Stimulated activated naive CD4-positive, alpha-beta T cell treated with Interleukin-2 at 50 U/mL for 16 hours (primary cell): ENCODE measurements around the gene TMED8.
"Not testable (repeated sequence)": the region's sequence is repeated elsewhere in the genome, so short reads cannot be mapped to it uniquely, and the experiment has no call there.

Experiments
- DNase-seq: peaks from one replicate; lab custom pipeline; 2025; lab: John Stamatoyannopoulos, UW

TMED8 gene

DNA sequence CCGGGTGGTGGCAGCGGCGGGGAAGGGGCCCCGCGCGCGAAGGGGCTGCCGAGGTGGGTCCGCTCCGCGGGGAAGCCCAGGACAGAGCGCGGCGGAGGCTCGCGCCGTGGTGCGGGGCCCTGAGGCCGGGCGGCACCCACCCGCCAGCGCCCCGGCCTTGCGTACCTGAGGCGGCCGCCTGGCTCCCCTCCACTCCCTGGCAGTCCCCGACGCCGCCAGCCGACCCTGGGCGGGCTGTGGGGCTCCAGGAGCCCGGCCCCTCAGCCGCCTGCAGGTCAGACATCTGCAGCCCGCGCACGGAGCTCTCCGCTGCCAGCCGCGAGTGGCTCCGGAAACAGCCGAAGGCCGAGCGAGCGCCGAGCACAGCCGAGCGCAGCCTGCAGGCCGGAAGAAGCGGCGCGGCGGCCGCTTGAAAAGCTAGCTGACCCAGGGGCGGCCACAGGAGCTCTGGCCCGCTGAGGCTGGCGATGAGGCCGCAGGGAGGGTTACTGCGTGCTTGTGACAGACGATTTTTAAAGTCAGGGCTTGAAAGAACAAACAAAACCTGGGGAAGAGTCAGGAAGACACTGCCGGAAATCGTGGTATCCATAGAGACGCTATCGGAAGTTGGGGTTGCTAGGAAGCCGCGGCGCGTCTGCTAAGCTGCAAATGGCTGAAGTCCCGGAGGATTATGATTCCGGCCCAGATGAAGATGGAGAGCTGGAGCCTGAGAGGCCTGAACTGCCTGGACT, at the start of gene TMED8, which contains the start of gene SAMD15:
Gene TMED8, minus strand, starts transcription at position 324 of the 731 bp plus-strand sequence. Its CDS starts 41 bp downstream, at position 283.
Gene SAMD15, plus strand, starts transcription at position 609 of the 731 bp plus-strand sequence. Its CDS starts 40 bp downstream, at position 649.
- peak; percentile 81 for DNase-seq

DNA sequence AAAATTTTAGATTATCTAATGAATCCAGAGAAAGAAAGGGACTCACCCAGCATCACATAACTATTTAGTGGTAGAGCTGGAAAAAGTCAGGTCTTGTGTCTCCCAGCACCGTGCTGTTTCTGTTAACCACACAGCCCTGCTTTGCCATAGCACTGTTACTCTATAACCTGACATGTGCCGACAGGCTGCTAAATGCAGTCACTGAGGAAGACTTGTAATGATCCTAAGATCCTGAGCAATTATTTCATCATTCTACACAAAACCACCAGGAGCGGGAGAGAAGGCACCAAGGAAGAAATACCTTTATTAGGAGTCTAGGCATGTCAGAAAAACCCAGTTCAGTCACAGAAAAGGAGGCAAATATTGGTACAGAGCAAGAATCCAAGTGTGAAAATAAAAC, 49.5 kb upstream of the TMED8 start:
- DNase-seq: no peak

- DNase-seq: no peak
Measured at GRCh38 chr14:77424862-77425261, 48.0 kb upstream of the TMED8 start.

DNA sequence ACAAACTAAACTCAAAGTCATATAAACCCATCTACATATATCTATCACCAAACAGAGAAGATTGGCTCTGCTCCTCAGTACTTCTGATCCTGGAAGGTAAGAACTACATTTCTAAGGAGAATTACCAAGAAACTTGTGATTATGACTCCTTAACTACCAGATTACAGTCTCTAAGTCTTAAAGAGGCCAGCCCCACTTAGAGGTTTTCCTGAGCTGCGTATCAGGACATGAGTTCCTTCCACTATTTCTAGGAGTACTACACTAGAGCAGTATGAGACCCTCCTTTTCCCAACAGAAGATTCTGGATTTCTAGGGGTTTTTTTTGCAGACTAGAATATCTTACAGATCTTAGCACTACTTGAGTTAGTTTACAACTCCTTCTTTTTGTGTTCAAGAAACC, 46.5 kb upstream of the TMED8 start, which contains the start of gene NOXRED1:
Gene NOXRED1, minus strand, starts transcription at position 101 of the 400 bp plus-strand sequence. CDS start 634 bp downstream, outside the sequence.
- no peak for DNase-seq

GRCh38 chr14:77421201-77421600, 44.3 kb upstream of the TMED8 start:
- no peak for DNase-seq

DNA sequence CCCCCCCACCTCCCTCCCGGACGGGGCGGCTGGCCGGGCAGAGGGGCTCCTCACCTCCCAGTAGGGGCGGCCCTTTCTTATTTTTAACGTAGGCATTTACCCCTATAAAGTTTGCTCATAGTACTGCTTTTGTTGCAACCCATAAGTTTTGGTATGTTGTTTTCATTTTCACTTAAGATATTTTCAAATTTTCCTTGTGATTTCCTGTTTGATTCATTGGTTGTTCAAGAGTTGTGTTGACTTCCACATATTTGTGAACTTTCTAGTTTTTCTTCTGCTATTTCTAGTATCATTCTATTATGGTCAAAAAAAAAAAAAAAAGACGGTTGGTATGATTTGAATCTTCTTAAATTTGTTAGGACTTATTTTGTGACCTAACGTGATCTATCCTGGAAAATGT, 39.9 kb upstream of the TMED8 start:
- DNase-seq: no peak

DNA sequence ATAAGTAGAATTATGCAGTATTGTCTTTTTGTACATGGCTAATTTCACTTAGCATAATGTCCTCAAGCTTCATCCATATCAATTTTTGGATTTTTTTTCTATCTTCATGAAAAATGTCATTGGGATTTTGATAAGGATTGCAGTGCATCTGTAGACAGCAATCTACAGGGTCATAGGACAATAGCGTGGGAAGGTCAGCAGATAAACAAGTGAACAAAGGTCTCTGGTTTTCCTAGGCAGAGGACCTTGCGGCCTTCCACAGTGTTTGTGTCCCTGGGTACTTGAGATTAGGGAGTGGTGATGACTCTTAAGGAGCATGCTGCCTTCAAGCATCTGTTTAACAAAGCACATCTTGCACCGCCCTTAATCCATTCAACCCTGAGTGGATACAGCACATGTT, 39.2 kb upstream of the TMED8 start:
- DNase-seq: not testable (repeated sequence)

DNA sequence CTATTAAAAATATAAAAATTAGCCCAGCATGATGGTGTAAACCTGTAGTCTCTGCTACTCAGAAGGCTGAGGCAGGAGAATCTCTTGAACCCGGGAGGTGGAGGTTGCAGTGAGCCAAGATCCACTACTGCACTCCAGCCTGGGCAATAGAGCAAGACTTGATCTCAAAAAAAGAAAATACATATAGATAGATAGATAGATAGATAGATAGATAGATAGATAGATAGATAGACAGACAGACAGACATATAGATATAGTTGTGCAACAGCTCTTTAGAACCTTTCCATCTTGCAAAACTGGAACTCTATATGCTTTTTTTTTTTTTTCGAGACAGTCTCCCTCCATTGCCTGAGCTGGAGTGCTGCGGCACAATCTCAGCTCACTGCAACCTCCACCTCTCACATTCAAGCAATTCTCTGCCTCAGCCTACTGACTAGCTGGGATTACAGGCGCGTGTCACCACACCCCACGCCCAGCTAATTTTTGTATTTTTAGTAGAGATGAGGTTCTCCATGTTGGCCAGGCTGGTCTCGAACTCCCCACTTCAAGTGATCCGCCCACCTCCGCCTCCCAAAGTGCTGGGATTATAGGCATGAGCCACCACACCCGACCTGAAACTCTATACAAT, 38.6 kb upstream of the TMED8 start:
- not testable (repeated sequence) for DNase-seq

DNA sequence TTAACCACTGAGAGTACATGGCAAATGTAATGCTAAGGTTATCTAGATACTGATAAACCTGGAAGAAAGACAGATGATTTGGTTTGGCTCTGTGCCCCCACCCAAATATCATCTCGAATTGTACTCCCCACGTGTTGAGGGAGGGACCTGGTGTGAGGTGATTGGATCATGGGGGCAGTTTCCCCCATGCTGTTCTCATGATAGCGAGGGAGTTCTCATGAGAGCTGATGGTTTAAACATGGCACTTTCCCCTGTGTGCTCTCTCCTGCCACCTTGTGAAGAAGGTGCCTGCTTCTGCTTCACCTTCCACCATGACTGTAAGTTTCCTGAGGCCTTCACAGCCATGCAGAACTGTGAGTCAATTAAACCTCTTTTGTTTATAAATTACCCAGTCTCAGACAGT, 32.2 kb upstream of the TMED8 start:
- no peak for DNase-seq

DNA sequence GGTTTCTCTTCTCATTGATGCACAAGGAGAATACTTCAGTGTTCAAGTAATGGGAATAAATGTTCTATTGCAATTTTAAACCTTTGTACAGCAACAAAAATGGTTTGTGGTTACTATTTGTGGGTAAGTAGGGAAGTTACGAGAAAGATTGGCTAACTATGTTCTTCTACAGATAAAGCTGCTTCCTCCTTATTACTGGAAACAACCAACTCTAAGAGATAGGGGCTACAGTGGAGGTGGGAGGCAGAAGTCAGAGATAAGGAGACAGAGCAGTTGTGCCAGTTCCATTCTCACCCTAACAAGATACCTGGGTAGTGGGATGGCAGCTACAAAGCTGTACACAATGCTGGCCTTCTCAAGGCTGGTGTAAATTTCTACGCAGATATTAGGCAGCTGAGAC, 30.3 kb upstream of the TMED8 start:
- DNase-seq: no peak

DNA sequence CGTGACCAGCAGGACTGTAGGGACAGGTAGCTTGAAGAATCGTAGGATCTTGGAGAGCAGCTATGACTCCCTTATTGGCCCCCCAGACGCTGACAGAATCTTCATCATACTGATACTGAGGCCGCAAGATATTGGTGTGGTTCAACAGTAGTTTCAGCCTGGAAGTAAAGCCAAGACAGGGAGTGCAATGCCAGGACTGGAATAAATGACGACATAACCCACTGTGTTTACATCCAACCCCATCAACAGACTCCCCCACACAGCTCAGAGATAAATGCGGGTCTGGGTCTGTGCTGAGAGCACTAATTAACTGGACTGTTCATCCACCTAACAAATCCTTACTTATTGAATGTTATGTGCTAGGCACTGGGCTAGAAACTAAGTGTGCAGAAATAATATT, 29.8 kb upstream of the TMED8 start:
- no peak for DNase-seq

DNA sequence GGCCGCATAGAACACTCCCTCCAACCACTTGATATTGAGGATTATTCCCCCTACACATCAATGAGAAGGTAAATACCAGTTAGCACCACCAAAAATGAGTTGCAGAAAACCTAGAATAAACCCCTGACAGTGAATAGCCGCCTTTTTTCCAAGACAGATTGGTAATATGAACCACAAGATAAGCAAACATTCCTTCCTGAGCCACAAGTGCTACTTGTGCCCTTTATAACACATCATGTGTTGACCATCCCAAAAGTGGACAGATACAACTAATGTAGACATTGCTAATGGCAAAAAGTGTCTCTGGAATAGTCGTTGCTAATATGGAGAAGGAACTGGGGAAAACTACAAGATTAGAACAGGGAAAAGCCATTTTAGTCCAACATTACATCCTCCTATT, 29.2 kb upstream of the TMED8 start:
- DNase-seq: no peak

- no peak for DNase-seq
Measured at GRCh38 chr14:77403768-77404167, 26.9 kb upstream of the TMED8 start.

DNA sequence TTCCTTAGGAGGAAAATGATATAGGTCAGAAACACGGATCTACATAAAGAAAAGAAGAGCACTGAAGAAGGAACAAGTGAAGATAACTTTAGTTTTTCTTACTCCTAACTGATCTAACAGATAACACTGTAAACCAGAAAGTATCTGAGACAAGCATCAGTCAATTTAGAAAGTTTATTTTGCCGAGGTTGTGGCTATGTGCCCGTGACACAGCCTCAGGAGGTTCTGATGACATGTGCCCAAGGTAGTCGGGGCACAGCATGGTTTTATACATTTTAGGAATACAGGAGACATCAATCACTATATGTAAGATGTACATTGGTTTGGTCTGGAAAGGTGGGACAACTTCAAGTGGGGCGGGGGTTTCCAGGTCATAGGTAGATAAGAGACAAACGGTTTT, 23.3 kb upstream of the TMED8 start:
- DNase-seq: no peak

DNA sequence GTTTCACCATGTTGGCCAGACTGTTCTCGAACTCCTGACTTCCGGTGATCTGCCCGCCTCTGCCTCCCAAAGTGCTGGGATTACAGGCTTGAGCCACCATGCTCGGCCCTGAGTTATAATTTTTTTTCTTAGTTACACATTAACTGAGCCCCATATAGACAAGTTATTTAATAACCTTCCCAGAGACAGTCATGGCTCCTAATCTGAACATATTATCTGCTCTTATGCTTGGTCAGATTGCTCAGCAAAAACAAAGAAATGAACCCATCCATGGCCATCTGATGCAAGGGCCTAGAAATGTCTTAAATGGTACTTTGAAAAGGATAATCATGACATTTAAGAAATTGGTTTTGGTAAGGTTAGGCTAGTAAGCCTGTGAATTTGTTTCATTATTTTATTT, 13.3 kb upstream of the TMED8 start:
- no peak for DNase-seq

GRCh38 chr14:77378701-77379100, 1.8 kb upstream of the TMED8 start:
- no peak for DNase-seq

GRCh38 chr14:77377502-77377844, 579 bp upstream of the TMED8 start:
- no peak for DNase-seq

DNA sequence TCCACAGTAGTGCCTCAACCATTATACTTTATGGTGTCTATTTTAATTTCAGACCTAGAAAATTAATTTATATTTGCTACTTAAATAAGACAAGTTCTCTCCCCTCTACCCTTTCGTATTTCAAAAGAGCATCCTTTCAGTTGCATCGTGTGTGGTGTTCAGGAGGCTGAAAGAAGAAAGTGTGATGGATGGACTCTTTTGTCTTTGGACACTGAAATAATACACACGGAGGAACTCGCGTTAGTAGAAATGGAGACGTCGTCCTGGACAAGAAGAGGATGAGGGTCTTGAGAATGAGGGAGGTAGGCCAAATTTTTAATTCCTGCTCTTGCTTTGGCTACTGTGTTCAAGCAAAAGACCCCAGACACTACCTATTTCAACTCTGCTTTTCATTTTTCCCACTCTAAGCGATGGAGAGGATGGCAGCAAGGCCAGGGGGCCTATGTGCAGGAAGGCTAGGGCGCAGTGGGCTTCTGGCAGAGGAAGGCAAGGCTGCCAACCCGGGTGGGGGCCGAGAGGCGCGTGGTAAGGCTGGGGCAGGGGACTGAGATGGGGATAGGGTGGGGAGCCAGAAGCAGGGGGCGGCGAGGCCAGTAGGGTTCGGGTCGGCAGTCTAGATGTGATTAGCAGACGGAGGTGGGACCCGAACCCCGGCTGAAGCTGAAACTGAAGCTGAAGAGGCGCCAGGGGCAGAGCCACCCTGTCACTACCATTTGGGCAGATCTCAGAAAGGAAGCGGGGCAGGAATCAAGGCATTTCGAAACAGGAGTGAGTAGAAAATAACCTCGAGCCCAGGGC, 722 bp downstream of the TMED8 start:
- peak; percentile 40 for DNase-seq

- DNase-seq: no peak
Measured at GRCh38 chr14:77375164-77375950, 1.5 kb downstream of the TMED8 start.

DNA sequence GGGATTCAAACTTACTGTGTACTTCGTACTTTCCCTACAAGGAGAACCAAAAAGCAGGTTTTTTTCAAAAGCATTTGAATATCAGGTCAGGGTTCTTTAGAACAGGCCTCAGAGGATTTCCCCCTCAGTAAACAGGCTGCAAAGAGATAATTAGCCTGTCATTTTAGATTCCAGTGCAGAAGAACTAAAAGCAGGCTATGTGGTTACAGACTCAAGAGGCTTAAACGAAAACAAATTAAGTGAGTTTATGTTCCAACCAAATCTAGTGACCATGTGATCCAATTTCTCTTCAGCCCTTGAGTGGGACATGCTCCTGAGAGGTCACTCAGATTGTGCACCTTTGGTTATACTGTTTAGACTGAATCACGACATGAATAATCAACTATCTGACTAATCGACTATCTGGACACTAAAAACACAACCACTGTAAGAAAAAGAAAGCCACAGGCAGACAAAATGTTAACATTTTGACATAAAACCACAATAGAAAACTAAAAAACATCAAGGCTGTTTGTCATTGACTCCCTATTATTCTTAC, 4.5 kb downstream of the TMED8 start:
- DNase-seq: no peak

DNA sequence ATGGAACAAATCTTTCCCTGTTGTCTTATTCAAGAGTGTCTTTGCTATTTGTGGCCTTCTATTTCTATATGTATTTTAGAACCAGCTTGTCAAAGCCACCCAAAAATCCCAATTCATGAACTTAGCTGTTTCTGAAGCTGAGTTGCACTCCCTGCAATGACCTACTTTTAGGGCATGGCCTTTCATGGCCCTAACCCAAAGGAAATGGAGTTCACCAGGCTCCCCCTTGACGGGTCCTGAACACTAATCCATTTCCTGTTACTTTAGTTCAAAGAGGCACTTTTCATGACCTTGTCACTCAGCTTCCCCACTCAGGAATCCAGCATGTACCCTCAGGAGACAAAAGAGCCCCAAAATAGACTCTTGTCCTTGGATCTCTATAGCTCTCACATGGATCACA, 7.6 kb downstream of the TMED8 start:
- no peak for DNase-seq

DNA sequence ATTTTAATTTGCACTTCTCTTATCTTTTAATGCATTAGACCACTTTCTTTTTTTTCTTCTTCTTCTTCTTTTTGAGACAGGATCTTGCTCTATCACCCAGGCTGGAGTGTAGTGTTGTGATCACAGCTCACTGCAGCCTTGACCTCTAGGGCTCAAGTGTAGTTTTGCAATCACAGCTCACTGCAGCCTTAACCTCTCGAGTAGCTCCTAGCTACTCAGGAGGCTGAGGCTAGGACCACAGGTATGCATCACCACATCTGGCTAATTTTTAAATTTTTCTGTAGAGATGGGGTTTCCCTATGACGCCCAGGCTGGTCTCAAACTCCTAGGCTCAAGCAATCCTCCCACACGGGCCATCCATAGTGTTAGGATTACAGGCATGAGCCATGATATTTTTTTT, 12.7 kb downstream of the TMED8 start:
- no peak for DNase-seq
